ENCODE measurements around the gene EXOC3L4.

DNA sequence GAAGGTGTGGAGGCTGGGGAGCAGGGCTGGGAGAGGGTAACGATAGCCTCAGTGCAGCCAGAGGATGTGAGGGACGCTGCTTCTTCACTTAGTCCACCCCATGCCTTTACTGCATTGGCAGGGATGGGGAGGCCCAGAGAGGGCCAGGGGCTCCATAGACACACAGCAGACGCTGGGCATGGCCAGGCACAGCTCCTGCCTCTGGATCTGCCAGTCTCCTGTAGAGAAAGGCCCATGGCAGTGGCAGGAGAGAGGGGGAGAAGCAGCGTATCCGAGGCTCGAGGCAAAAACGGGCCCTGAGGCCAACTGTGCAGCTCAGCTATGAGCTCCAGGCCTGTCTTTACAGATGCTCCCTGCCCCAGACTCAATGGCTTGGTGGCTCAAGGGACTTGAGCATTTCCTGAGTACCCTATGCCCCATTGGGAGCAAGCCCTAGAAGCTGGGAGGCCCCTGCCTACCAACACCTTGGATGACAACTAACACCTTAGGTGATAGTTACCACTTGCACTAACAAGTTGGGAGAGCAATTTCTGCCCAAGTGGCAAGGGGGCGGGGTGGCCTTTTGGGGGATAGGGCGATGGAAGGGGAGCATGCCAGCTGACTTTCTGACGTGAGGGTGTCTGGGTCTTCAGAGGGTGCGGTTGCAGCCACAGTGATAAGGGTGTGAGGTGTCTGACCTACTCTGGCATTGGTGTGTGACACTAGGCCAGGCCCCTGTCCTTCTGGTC lies 15.5 kb upstream of the EXOC3L4 start:
- TF ChIP-seq, protein P1, sequence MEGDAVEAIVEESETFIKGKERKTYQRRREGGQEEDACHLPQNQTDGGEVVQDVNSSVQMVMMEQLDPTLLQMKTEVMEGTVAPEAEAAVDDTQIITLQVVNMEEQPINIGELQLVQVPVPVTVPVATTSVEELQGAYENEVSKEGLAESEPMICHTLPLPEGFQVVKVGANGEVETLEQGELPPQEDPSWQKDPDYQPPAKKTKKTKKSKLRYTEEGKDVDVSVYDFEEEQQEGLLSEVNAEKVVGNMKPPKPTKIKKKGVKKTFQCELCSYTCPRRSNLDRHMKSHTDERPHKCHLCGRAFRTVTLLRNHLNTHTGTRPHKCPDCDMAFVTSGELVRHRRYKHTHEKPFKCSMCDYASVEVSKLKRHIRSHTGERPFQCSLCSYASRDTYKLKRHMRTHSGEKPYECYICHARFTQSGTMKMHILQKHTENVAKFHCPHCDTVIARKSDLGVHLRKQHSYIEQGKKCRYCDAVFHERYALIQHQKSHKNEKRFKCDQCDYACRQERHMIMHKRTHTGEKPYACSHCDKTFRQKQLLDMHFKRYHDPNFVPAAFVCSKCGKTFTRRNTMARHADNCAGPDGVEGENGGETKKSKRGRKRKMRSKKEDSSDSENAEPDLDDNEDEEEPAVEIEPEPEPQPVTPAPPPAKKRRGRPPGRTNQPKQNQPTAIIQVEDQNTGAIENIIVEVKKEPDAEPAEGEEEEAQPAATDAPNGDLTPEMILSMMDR (IDR thresholded peaks at IDR 0.05; ENCODE audit: control extremely low read depth in 1 of 3, insufficient read depth in 1 of 3, low read depth in 1 of 3, low read length in 3 of 3) = no peak
- TF ChIP-seq, protein P2, sequence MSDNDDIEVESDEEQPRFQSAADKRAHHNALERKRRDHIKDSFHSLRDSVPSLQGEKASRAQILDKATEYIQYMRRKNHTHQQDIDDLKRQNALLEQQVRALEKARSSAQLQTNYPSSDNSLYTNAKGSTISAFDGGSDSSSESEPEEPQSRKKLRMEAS (IDR thresholded peaks at IDR 0.05) = no peak
- TF ChIP-seq EGR1 (IDR thresholded peaks at IDR 0.05; ENCODE audit: borderline replicate concordance, low read depth, low read length) = no peak
- TF ChIP-seq ASH2L (IDR thresholded peaks at IDR 0.05; ENCODE audit: low read length) = no peak
- no peak for TF ChIP-seq EP300 (IDR thresholded peaks at IDR 0.05; ENCODE audit: borderline replicate concordance in 1 of 2, low read depth in 2 of 2, low read length in 2 of 2)
- TF ChIP-seq GABPA (IDR thresholded peaks at IDR 0.05; ENCODE audit: borderline replicate concordance, insufficient read depth, low read length) = no peak
- TF ChIP-seq EZH2 (IDR thresholded peaks at IDR 0.05; ENCODE audit: low read depth, low read length, severe bottlenecking) = no peak
- TF ChIP-seq JUN (IDR thresholded peaks at IDR 0.05; ENCODE audit: low read depth, low read length) = no peak

Data from H1 (cell line).